ENCODE results near the gene SLX4IP. TPM values are rescaled to one million over a fixed set of nuclear protein-coding genes. Genes with fewer than 3 reads are reported as not detected.

Gene SLX4IP
- total RNA-seq, 4 donors from 2014 or later = 2.0 to 3.4 (median 3.3) TPM

DNA sequence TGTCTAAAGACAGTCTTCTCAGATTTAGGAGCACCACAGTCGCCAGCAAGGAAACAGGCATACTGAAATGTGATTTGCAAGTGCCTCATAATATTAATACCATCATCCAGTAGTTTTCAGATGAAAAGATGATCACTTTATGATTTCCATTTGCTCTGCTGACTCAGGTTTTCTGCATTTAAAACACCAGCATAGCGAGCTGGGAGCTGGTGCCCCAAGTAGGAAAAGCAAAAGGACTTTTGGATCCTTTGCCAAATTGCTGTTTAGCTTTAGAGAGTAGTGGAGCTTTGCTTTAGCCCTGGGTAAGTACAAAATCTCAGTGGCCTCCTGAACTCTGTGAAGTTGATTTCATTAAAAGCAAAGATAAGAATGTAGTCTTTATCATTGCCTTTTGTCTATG, 160.2 kb downstream of the SLX4IP start:
- ATAC-seq (ENCODE audit: low FRiP score) (no peak), DNase-seq (ENCODE audit: low spot score) (no peak)
- TF ChIP-seq, protein P1, sequence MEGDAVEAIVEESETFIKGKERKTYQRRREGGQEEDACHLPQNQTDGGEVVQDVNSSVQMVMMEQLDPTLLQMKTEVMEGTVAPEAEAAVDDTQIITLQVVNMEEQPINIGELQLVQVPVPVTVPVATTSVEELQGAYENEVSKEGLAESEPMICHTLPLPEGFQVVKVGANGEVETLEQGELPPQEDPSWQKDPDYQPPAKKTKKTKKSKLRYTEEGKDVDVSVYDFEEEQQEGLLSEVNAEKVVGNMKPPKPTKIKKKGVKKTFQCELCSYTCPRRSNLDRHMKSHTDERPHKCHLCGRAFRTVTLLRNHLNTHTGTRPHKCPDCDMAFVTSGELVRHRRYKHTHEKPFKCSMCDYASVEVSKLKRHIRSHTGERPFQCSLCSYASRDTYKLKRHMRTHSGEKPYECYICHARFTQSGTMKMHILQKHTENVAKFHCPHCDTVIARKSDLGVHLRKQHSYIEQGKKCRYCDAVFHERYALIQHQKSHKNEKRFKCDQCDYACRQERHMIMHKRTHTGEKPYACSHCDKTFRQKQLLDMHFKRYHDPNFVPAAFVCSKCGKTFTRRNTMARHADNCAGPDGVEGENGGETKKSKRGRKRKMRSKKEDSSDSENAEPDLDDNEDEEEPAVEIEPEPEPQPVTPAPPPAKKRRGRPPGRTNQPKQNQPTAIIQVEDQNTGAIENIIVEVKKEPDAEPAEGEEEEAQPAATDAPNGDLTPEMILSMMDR (IDR thresholded peaks at IDR 0.05) = no peak

GRCh38 chr20:10595985-10596384, 160.9 kb downstream of the SLX4IP start:
- TF ChIP-seq, protein P1 (IDR thresholded peaks at IDR 0.05) = no peak
- ATAC-seq (ENCODE audit: low FRiP score) (no peak), DNase-seq (ENCODE audit: low spot score) (no peak)

DNA sequence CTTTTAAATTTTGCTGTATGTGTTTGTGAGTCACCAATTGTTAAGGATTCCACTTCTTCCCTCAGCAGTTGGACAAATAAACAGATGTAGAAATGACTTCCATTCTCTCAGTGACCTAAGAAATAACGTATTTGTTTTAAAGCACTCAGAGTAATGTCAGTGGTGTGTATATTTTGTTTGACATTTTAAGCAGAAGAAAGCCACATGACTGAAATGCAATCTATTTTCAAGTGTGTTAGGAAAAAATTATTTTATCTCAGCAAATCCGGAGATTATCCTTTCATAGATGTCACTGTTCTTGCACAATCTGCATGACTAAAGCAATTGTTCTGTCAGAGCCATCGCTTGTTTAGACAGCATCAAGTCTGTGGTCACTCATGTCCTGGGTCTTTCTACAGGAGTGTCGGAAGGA, 161.6 kb downstream of the SLX4IP start:
- ATAC-seq (ENCODE audit: low FRiP score) (no peak), DNase-seq (ENCODE audit: low spot score) (no peak)
- TF ChIP-seq, protein P1 (IDR thresholded peaks at IDR 0.05) = no peak

DNA sequence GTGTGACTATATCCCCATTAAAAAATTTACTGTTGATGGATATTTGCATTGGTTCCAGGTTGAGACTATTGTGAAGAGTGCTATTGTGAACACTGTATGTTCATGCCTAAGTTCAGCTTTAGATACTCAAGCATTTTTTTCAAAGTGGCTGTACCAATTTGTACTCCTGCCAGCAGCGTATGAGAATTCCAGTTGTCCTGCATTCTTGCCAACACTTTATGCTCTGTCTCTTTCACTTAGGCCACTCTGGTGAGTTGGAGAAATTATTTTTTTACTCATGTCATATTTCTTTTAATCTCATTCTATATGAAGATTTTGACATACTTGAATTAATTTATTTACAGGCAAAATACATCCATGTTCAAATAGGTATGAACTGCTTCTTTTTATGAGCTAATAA, 162.5 kb downstream of the SLX4IP start:
- TF ChIP-seq, protein P1 (IDR thresholded peaks at IDR 0.05) = no peak
- ATAC-seq (ENCODE audit: low FRiP score) (no peak), DNase-seq (ENCODE audit: low spot score) (no peak)

DNA sequence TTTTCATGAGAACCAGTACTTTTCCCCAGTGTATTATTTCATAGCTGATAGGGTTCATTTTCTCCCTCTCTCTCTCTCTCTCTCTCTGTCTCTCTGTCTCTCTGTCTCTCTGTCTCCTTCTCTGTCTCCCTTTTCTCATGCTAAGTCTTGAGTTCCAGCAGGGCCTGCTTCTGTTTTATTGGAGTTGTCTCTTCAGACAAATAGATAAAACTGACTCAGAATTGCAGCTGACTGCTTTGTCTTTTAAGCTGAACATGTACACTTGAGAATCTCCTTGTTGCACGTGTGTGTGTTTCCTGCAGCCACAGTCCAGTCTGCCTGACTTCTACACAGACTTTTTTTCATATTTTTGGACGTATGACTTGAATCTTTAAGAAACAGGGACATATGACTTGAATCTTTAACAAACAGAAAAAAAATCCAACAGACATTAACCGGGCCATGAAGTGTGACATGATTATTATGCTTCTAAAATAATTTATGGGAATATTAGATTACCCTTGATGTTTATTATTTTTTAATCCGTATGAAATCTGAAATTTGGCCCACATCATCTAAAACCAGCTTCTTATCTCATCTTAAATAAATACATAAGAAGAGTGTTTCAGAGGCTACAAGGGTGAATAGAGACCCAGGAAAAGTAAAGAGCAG, 167.2 kb downstream of the SLX4IP start:
- no peak for DNase-seq (ENCODE audit: low spot score)
- no peak for ATAC-seq (ENCODE audit: low FRiP score)
- TF ChIP-seq, protein P1 (IDR thresholded peaks at IDR 0.05) = no peak

DNA sequence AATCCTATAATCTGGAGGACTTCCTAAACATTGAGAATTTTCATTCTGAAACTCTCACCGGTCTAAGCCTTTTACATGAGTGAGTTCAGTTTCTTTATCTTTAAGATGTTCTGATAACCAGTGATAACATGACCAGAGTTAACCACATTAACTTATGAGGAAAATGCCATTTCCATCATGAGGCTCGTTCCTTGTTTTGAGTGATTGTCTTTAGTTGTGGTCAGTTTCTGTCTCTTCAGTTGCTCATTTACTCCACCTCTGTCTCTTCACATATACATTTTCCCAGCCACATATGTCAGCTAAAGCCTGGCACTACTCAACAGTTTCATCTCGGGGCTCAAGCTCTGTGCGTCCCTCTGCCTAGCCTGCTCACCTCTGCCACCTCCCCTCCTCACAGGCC, 168.3 kb downstream of the SLX4IP start:
- TF ChIP-seq, protein P1 (IDR thresholded peaks at IDR 0.05) = no peak
- no peak for DNase-seq (ENCODE audit: low spot score)

More for the DNA sequence above, 168.3 kb downstream of the SLX4IP start:
- ATAC-seq (ENCODE audit: low FRiP score) = no peak
